ENCODE results near the gene AP4M1. TPM values are rescaled to one million over a fixed set of nuclear protein-coding genes. Genes with fewer than 3 reads are reported as not detected.

The AP4M1 gene
- total and polyA plus RNA-seq, 9 of the 15 experiments (the other 6 are each of a cell fraction or from before 2014, with no cell fraction given), result 1.3 to 30.9 (median 14.1) TPM

DNA sequence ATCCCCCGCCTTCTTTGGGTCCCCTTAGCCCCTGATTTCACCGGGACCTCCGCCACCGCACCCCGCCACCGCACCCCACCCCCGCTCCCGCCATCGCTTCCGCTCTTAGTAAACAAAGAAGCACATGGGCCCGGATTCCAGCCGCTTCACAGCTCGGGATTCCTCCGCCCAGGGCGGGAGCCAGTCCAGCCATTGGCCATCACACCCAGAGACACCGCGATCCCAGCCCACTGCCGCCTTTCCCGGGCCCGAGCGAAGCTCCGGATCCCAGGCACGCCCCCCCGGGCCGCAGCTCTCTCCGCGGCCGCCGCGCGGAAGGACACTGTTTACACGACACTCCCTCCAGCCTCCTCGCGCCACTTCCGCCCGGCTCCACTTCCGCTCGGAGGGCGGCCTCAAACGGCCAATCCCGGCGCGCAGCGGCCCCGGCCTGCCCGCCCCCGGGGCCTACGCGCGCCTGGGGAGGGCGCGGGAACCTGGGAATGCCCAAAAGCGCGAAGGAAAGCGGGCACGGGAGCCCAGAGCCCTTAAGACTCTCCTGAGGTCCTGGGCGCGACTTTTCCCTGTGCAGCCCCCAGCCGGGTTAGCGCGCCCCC lies 925 bp upstream of the AP4M1 start (continued):
- TF ChIP-seq, protein P1, sequence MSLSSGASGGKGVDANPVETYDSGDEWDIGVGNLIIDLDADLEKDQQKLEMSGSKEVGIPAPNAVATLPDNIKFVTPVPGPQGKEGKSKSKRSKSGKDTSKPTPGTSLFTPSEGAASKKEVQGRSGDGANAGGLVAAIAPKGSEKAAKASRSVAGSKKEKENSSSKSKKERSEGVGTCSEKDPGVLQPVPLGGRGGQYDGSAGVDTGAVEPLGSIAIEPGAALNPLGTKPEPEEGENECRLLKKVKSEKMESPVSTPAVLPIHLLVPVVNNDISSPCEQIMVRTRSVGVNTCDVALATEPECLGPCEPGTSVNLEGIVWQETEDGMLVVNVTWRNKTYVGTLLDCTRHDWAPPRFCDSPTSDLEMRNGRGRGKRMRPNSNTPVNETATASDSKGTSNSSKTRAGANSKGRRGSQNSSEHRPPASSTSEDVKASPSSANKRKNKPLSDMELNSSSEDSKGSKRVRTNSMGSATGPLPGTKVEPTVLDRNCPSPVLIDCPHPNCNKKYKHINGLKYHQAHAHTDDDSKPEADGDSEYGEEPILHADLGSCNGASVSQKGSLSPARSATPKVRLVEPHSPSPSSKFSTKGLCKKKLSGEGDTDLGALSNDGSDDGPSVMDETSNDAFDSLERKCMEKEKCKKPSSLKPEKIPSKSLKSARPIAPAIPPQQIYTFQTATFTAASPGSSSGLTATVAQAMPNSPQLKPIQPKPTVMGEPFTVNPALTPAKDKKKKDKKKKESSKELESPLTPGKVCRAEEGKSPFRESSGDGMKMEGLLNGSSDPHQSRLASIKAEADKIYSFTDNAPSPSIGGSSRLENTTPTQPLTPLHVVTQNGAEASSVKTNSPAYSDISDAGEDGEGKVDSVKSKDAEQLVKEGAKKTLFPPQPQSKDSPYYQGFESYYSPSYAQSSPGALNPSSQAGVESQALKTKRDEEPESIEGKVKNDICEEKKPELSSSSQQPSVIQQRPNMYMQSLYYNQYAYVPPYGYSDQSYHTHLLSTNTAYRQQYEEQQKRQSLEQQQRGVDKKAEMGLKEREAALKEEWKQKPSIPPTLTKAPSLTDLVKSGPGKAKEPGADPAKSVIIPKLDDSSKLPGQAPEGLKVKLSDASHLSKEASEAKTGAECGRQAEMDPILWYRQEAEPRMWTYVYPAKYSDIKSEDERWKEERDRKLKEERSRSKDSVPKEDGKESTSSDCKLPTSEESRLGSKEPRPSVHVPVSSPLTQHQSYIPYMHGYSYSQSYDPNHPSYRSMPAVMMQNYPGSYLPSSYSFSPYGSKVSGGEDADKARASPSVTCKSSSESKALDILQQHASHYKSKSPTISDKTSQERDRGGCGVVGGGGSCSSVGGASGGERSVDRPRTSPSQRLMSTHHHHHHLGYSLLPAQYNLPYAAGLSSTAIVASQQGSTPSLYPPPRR (CRISPR knock-in tag; IDR thresholded peaks at IDR 0.05; ENCODE audit: borderline replicate concordance), result no peak
- TF ChIP-seq ZNF197 (CRISPR knock-in tag; IDR thresholded peaks at IDR 0.05; ENCODE audit: low read depth), result no peak
- TF ChIP-seq, protein P2, sequence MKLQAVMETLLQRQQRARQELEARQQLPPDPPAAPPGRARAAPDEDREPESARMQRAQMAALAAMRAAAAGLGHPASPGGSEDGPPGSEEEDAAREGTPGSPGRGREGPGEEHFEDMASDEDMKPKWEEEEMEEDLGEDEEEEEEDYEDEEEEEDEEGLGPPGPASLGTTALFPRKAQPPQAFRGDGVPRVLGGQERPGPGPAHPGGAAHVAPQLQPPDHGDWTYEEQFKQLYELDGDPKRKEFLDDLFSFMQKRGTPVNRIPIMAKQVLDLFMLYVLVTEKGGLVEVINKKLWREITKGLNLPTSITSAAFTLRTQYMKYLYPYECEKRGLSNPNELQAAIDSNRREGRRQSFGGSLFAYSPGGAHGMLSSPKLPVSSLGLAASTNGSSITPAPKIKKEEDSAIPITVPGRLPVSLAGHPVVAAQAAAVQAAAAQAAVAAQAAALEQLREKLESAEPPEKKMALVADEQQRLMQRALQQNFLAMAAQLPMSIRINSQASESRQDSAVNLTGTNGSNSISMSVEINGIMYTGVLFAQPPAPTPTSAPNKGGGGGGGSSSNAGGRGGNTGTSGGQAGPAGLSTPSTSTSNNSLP (IDR thresholded peaks at IDR 0.05; ENCODE audit: borderline replicate concordance, low read depth, low read length), result no peak
- TF ChIP-seq ZNF217 (CRISPR knock-in tag; IDR thresholded peaks at IDR 0.05), result no peak
- TF ChIP-seq TARDBP (IDR thresholded peaks at IDR 0.05), result 0 out of 2 replicates have a peak, but pooled peaks have one; percentile 35
- peak; percentile 83; the same call in 1 of the 2 replicates for TF ChIP-seq KLF6 (CRISPR knock-in tag; IDR thresholded peaks at IDR 0.05; ENCODE audit: borderline replicate concordance)
- TF ChIP-seq, protein P3, sequence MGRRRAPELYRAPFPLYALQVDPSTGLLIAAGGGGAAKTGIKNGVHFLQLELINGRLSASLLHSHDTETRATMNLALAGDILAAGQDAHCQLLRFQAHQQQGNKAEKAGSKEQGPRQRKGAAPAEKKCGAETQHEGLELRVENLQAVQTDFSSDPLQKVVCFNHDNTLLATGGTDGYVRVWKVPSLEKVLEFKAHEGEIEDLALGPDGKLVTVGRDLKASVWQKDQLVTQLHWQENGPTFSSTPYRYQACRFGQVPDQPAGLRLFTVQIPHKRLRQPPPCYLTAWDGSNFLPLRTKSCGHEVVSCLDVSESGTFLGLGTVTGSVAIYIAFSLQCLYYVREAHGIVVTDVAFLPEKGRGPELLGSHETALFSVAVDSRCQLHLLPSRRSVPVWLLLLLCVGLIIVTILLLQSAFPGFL (CRISPR knock-in tag; IDR thresholded peaks at IDR 0.05), result no peak
- TF ChIP-seq ZNF347 (CRISPR knock-in tag; IDR thresholded peaks at IDR 0.05; ENCODE audit: low read depth), result no peak
- no peak for TF ChIP-seq STAG1 (CRISPR knock-in tag; IDR thresholded peaks at IDR 0.05; ENCODE audit: borderline replicate concordance)
- TF ChIP-seq, protein P4, sequence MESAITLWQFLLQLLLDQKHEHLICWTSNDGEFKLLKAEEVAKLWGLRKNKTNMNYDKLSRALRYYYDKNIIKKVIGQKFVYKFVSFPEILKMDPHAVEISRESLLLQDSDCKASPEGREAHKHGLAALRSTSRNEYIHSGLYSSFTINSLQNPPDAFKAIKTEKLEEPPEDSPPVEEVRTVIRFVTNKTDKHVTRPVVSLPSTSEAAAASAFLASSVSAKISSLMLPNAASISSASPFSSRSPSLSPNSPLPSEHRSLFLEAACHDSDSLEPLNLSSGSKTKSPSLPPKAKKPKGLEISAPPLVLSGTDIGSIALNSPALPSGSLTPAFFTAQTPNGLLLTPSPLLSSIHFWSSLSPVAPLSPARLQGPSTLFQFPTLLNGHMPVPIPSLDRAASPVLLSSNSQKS (CRISPR knock-in tag; IDR thresholded peaks at IDR 0.05), result no peak
- TF ChIP-seq SP2 (IDR thresholded peaks at IDR 0.05; ENCODE audit: extremely low read depth, low read depth, low read length, poor library complexity, severe bottlenecking), result peak; percentile 48
- TF ChIP-seq SMC3 (conservative IDR thresholded peaks at IDR 0.05; ENCODE audit: insufficient read depth, low read depth, low read length), result no peak
- no peak for TF ChIP-seq ZFP30 (CRISPR knock-in tag; IDR thresholded peaks at IDR 0.05; ENCODE audit: borderline replicate concordance)
- no peak for TF ChIP-seq HDGF (IDR thresholded peaks at IDR 0.05)
- TF ChIP-seq PCBP2 (IDR thresholded peaks at IDR 0.05; ENCODE audit: low read depth, low read length, poor library complexity, severe bottlenecking), result peak; percentile 88
- TF ChIP-seq MCM7 (IDR thresholded peaks at IDR 0.05), result no peak
- peak in 1 of 2 experiments; percentile 66; a peak in 1 of 4 replicates for TF ChIP-seq ETV6 (IDR thresholded peaks at IDR 0.05; ENCODE audit: borderline replicate concordance in 1 of 2, low read depth in 2 of 2, low read length in 1 of 2)
- TF ChIP-seq ETV6 (CRISPR knock-in tag; IDR thresholded peaks at IDR 0.05; ENCODE audit: borderline replicate concordance), result no peak
- peak; percentile 74 for TF ChIP-seq RBBP5 (IDR thresholded peaks at IDR 0.05; ENCODE audit: borderline replicate concordance, insufficient read depth, low read length, poor library complexity, severe bottlenecking)

All from K562 (cell line).